A673 (cell line): Measurements from ENCODE around the gene GRM5.

Source experiments
- CTCF ChIP-seq: fragments of 300-800, 200-600 bp; sonication (generic); conservative IDR thresholded peaks from 2 replicates; pipeline ENCODE4 v1.5.1; 2017; ENCODE audit warnings: low read depth, mild to moderate bottlenecking, antibody characterized with exemption, low read length, moderate library complexity, mixed read lengths
- EZH2 ChIP-seq: fragments of 200-600 bp; sonication (generic); IDR thresholded peaks from 2 replicates; pipeline ENCODE4 v1.6.1; 2017; ENCODE audit warnings: borderline replicate concordance, low read depth, mild to moderate bottlenecking, mixed read lengths, antibody characterized with exemption, low read length; ENCODE audit not compliant: poor library complexity, severe bottlenecking

GRCh38 chr11:88657076-88657738 lies 408.6 kb downstream of the GRM5 start:
- TF ChIP-seq CTCF (no peak), EZH2 (no peak)
